ENCODE data around the gene RELN.

RELN gene

DNA sequence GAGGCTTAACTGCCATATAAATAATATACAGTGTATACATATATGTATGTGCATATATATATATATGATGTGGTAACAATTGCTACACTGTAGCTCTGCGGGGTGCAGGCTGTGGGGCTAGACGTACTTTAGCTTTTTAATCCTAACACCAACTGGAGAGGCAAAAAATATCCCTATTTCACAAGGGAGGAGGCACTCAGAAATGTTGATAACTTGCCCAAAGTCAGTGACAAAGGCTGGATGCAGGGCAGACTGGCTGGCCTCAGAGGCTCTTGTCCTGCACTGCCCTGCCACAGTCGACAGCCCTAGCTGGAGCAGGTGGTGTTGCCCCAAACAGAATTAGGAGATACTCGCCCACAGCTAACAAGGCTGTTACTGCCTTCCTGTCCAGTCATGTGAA is 1.5 kb upstream of the RELN start:
- no peak for DNase-seq (ENCODE audit: low read depth, low spot score)

DNA sequence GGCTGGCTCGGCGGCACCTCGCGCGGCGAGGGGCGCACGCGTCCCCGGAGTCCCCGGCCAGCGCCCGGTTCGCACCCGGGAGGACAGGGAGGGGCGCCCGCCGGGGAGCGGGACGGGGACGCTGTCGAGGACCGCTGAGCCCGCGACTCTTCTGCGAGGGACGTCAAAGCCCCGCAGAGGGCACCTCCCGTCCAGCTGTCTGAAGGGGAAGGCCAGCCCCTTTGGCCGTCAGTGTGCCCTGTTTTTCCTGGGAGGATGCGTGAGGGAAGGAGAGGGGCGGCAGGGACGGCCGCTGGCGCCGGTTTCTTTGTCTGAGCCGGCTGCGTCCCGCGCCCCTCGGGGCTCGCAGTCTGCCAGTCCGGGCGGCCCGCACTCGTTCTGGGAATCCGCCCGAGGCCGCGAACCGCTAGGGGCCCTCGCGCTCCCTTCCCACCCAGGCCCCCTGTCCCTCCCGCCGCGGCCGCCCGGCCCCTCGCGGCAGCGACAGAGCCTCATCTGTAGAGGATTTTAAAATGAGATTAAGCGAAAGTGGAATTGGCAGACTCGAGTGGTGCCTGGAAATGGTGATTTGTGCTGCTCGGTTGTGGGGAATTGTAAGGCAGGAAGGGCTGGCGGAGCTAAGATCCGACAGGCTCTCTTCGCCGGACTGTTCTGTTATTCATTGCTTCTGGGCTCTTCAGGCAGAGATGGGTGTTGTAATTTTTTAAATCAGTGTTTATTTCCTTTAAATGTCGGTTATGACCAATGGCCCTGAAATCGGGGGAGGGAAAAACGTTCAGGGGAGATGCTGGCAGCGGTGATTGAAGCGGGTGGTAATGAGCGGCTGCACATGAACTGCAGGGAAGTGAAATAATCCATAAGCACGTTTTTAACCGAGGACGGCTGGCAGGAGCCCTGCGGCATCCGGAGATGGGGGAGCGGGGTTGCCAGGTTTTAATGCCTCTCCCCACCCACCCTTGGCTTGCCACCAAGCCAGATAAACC is 618 bp upstream of the RELN start:
- no peak for DNase-seq (ENCODE audit: low read depth, low spot score)

DNA sequence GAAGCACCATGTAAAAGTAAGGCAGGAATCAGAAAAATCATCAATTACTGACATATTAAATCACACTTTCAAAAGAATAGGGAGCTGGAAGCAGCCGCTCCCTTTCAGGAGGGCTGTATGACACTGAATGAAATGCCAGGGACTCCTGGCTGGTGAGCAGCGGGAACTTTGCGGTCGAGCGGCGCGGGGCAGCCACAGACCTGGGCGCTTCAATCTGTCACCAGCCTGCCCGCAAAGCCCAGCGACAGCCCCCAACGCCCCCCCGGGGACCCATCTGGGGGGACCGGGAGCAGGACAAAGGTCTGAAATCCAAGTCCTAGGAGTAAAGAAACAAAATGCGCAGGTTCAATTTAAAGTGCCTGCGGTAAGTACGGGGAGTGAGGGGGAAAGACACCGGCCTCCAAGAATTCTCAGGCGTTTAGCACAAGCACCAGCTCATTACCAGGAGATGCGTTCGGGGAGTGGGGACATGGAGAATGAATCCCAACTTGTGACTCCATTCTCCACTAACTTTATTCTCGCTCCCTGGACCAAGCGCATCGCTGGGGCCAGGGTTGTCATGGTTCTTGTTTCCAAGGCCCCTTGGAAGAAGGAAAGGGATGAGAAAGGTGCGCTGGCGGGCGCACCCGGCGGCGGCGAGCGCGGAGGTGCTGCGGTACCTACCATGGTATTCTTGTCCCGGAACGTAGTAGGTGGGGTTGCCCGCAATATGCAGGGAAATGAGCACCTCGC is 824 bp downstream of the RELN start:
- no peak for DNase-seq (ENCODE audit: low read depth, low spot score)

- DNase-seq (ENCODE audit: low read depth, low spot score): no peak
These were observed 2.0 kb downstream of the RELN start for GRCh38 chr7:103987451-103987850.

GRCh38 chr7:103985565-103986126 is 3.8 kb downstream of the RELN start:
- DNase-seq (ENCODE audit: low read depth, low spot score): no peak

DNA sequence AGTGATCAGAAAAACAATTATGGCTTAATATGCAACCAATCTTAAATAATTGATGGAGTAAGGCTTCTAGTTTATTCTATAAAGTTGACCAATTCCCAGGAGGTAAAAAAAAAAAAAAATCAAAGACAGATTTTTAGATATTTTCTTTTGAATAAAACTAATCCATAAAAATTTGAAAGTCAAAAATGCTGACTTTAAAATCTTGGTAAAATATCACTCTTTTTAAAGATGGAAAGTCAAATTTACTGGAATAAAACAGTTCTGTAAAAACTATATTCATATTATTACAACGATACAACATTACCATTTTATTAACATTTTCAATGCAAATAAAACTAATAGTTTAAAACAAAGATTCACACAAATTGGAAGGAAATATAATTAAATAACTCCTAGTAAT is 5.4 kb downstream of the RELN start:
- no peak for DNase-seq (ENCODE audit: low read depth, low spot score)

GRCh38 chr7:103983201-103983977 is 6.1 kb downstream of the RELN start:
- no peak for DNase-seq (ENCODE audit: low read depth, low spot score)

DNA sequence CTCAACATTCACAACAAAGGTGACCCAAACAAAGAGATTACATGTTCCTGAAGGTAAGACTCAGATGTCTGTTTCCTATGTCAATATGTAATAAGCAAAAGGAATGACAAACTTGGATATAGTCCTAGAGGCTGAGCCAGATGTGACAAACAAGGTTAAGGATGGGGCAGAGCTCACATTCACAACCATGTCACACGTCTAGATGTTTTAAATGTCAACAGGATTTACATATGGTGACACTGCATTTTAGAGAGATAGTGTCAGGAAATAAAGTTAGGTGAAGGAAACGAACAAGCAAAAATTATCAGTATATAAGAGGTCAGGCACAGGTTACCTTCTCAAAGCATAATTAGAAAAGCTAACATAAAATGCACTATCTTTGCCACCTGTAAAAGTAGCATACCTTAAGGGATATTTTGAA is 8.4 kb downstream of the RELN start:
- DNase-seq (ENCODE audit: low read depth, low spot score): no peak

- no peak for DNase-seq (ENCODE audit: low read depth, low spot score)
These were observed 16.6 kb downstream of the RELN start for GRCh38 chr7:103972779-103973434.

DNA sequence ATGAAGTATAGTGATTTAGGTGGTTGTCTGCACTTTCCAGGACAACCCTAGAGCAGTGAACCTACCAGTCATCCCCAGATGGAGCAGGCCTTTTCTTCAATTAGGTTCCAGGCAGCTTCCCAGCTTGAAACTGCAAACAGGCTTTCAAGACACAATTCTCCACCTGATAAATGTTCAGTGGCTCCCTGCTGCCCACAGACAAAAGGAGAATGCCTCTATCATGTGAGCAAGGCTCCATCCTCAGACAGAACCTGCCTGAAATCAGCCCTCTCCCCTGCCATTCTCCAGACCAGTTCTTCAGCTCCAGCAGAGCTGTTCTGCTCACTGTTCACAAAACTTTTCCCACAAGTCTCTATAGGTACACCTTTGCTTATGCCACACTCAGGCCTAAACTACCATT is 22.1 kb downstream of the RELN start:
- DNase-seq (ENCODE audit: low read depth, low spot score): no peak

GRCh38 chr7:103966593-103967277 is 22.7 kb downstream of the RELN start:
- DNase-seq (ENCODE audit: low read depth, low spot score): no peak

DNA sequence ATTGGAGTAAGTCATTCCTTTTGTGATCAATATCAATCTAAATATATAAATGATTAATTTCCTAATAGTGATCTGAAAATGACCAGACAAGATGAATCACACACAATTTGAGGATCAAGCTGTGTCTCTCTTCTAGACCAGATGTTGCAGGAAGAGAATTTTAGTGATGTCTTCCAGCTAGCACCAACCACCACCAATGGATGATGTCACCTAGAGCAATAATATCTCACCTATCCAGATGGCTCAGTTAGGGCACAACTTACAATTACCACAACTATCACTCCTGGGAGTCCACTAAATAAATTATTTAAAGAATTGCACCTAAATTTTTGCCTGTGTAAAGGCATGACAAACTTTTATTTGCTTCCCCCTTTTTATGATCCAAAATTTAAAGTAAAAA is 25.2 kb downstream of the RELN start:
- DNase-seq (ENCODE audit: low read depth, low spot score): no peak

- DNase-seq (ENCODE audit: low read depth, low spot score): no peak
These were observed 27.4 kb downstream of the RELN start for GRCh38 chr7:103962070-103962469.

- DNase-seq (ENCODE audit: low read depth, low spot score): no peak
These were observed 31.1 kb downstream of the RELN start for GRCh38 chr7:103958284-103958818.

- DNase-seq (ENCODE audit: low read depth, low spot score): no peak
These were observed 33.5 kb downstream of the RELN start for GRCh38 chr7:103955985-103956384.

GRCh38 chr7:103952408-103952807 is 37.0 kb downstream of the RELN start:
- DNase-seq (ENCODE audit: low read depth, low spot score): no peak

DNA sequence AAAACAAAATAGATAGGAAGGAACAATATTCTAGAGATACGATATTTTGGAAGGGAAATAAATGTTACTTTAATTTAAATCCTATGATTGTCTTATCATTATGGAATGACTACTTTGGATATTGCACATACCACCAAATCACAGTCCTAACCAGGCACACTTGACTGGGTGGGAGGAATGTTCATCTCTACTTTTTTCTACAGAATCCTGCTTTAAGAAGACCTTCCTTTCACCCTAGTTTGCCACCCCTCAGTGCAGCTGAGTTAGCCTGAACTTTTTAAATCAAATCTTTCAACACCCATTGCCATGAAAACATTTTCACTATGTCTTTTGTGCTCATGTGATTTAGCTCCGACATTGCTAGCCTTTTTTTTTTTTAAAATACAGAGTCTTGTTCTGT is 38.1 kb downstream of the RELN start:
- no peak for DNase-seq (ENCODE audit: low read depth, low spot score)

DNA sequence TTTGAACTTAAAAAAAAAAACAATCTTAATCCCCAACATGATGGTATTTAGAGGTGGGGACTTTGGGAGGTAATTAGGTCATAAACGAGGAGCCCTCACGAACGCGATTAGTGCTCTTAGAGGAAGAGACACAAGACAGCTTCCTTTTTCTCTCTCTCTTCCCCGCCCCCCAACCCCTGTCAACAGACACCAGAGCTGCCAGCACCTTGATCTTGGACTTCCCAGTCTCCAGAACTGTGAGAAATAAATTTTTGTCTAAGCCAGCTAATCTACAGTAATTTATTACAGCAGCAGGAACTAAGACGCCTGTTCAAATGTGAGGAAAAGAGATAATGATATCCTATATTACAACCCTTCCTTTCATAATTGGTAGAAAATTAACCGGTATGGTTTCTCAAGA is 40.1 kb downstream of the RELN start:
- DNase-seq (ENCODE audit: low read depth, low spot score): no peak

DNA sequence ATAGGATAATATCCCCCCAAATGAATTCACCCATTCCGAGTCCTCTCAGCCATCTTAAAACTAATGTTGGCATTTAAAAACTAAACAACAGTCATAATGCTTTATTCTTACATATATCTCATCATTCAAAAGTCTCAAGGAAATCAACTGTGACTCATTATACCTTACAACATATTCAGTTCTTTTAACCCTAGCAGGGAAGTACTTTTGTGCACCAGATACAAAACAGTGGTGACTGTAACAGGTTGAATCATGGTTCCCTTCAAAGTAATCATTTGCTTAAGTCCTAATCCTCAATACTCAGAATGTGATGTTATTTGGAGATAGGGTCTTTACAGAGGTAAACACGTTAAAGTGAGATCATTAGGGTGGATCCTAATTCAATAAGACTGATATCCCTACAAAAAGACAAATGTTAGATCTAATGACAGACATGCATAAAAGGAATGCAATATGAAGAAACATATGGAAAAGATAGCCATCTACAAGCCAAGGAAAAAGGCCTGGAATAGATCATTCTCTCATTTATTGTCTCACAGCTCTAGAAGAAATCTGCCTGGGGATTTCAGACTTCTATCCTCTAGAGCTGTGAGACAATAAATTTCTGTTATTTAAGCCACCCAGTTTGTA is 42.3 kb downstream of the RELN start:
- no peak for DNase-seq (ENCODE audit: low read depth, low spot score)
